Lung (tissue), 12 donors: ENCODE data around the gene MR1. TPM values are rescaled to one million over a fixed set of nuclear protein-coding genes. Genes with fewer than 3 reads are reported as not detected.
A peak's percentile ranks its signal among the peaks of the same experiment; 100 is the strongest.

Source experiments
- ATAC-seq: fragments of 200-7000 bp; cut with Tn5 transposase; one replicate; pipeline ENCODE4 v1.9.1; 2020; ENCODE audit warnings: moderate number of reproducible peaks; ENCODE audit not compliant: insufficient read depth, low FRiP score
- DNase-seq, 3 donors: peaks; one replicate each; pipeline ENCODE4 v3.0.0-alpha.2; 2013 to 2017
- H3K27ac ChIP-seq, 2 donors: one replicate each; pipeline ENCODE4 v1.5.1; 2013; ENCODE audit warnings: mild to moderate bottlenecking in 2 of 2, moderate library complexity in 2 of 2, control low read depth in 1 of 2, inconsistent platforms in 1 of 2, low read depth in 1 of 2, low read length in 1 of 2
- H3K27me3 ChIP-seq, 3 donors: one replicate each; pipeline ENCODE4 v1.5.1; 2013; ENCODE audit warnings: low read length in 2 of 3; ENCODE audit not compliant: control insufficient read depth in 3 of 3, insufficient read depth in 3 of 3
- H3K36me3 ChIP-seq, 4 donors: one replicate each; pipeline ENCODE4 v1.5.1; 2013; ENCODE audit warnings: low read length in 4 of 4, mild to moderate bottlenecking in 1 of 4, moderate library complexity in 1 of 4; ENCODE audit not compliant: control insufficient read depth in 4 of 4, insufficient read depth in 4 of 4
- H3K4me1 ChIP-seq, 5 donors: one replicate each; pipeline ENCODE4 v1.5.1; 2013; ENCODE audit warnings: low read length in 5 of 5, mild to moderate bottlenecking in 2 of 5, moderate library complexity in 1 of 5; ENCODE audit not compliant: control insufficient read depth in 5 of 5, insufficient read depth in 5 of 5
- H3K4me3 ChIP-seq: one replicate; pipeline ENCODE4 v1.5.1; 2013; ENCODE audit warnings: mild to moderate bottlenecking, control low read depth, moderate library complexity
- H3K9ac ChIP-seq, 2 donors: one replicate each; pipeline ENCODE4 v1.5.1; 2013; ENCODE audit warnings: low read length in 2 of 2, control low read depth in 1 of 2; ENCODE audit not compliant: insufficient read depth in 1 of 2
- H3K9me3 ChIP-seq, 4 donors: one replicate each; pipeline ENCODE4 v1.5.1; 2013; ENCODE audit warnings: low read length in 3 of 4, mild to moderate bottlenecking in 1 of 4, moderate library complexity in 1 of 4; ENCODE audit not compliant: control insufficient read depth in 4 of 4, insufficient read depth in 3 of 4
- WGBS, 2 donors: extraction: QIAGEN DNeasy Blood & Tissue Kit; methylation state at CpG; one replicate each; pipeline ENCODE4 v1.1.7; 2013; 5-methylcytosine and 5-hydroxymethylcytosine counted together
- polyA plus RNA-seq, 2 donors: library from polyadenylated mRNA; stranded (reverse); fragments of 200-250 nt; gene quantifications; one replicate each; pipeline ENCODE4 v1.2.1, GENCODE V29; 2013
- total RNA-seq, 2 donors: library from RNA; depleted of rRNA in 1 of 2; stranded (reverse); fragments of >200 nt in 1 of 2; gene quantifications; one replicate each; pipeline ENCODE4 v1.2.1, GENCODE V29; 2014 to 2021
- TF ChIP-seq, protein P1 (sequence below): IDR thresholded peaks from 2 replicates; pipeline ENCODE4 v1.5.1; 2012; ENCODE audit warnings: mild to moderate bottlenecking; ENCODE audit errors: control extremely low read depth, extremely low read depth
- donor health status: control.
- donor health status: control.
- donor health status: Bipolar disorder and iron deficiency.
- donor health status: healthy.
- donor health status: DM: yes; HTN: yes; CAD: no.

Gene MR1
- total and polyA plus RNA-seq, 4 donors, result 8.1 to 31.0 (median 23.9) TPM

DNA sequence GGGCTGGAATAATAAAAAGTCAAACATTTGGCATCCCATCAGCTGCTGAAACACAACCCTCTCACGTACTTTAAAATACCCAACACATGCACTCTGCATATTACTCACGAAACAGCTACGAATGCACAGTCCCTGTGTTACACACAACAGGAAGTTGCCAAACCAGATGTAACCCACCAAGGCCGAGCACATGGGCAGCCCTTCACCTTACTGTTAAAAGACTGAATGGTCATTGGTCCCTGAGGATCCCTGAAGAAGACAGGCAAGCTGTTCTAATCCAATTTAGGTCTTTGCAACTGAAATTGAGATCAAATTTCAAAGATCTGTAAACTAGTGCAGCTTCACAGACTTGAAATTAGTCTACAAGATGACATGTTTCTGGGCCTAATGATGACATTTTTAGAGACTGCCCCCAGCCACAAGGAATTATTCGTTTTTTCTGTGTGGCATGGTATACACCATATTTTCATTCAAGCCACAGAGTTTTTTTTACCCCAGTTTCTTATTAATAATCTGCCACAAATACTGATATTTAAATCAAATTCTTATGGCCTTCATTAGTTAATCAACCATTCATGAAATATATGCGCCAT lies 29.1 kb downstream of the MR1 start:
- no peak overlapping the region for H3K27ac ChIP-seq
- TF ChIP-seq, protein P1, sequence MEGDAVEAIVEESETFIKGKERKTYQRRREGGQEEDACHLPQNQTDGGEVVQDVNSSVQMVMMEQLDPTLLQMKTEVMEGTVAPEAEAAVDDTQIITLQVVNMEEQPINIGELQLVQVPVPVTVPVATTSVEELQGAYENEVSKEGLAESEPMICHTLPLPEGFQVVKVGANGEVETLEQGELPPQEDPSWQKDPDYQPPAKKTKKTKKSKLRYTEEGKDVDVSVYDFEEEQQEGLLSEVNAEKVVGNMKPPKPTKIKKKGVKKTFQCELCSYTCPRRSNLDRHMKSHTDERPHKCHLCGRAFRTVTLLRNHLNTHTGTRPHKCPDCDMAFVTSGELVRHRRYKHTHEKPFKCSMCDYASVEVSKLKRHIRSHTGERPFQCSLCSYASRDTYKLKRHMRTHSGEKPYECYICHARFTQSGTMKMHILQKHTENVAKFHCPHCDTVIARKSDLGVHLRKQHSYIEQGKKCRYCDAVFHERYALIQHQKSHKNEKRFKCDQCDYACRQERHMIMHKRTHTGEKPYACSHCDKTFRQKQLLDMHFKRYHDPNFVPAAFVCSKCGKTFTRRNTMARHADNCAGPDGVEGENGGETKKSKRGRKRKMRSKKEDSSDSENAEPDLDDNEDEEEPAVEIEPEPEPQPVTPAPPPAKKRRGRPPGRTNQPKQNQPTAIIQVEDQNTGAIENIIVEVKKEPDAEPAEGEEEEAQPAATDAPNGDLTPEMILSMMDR, result no peak
- H3K9me3 ChIP-seq, result peaks cover 0 to 3% (median 1%) of the 10 kb centered on the region in 4 donors
- no peak overlapping the region for H3K4me3 ChIP-seq
- H3K27me3 ChIP-seq, result no peaks in the 10 kb centered on the region
- H3K36me3 ChIP-seq, result no peaks in the 10 kb centered on the region
- H3K4me1 ChIP-seq, result no peaks in the 10 kb centered on the region
- ATAC-seq (peak; percentile 66), DNase-seq (peak in 1 of 3 donors; percentile 13)
- WGBS, 2 donors, result 40 to 55% methylated on average over 6 of the region's 6 CpGs
- H3K9ac ChIP-seq, result no peak overlapping the region

DNA sequence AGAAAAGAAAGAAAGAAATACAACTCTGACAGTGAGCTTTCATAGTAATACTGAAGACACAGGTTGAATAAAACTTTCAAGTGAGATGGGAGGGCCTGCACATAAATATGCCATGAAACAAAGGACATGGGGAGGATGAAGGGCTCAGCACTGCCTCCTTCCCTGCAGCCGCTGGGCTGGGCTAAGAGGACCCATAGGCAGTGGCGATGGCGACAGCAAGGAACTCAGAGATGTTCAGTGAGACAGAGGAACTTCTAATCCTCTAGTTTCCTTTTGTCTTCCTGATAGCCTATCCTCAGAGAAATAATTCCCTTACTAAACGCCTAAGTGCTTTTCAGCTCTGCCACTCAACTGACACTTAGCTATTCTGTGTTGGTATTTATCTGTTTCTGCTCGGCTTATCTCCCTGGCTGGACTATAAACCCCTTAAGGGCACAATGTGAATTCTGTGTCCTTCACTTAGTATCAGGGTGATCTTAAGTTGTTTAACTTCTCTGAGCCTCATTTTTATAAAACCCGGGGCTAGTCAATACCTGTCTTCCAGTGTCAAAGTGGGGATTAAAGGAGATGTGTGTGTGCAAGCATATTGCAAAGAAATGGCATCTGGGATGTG lies 30.3 kb downstream of the MR1 start:
- Histone ChIP-seq H3K27me3 (no peaks in the 10 kb centered on the region), H3K27ac (no peak overlapping the region), H3K4me3 (no peak overlapping the region), H3K9ac (no peak overlapping the region), H3K36me3 (no peaks in the 10 kb centered on the region), H3K4me1 (no peaks in the 10 kb centered on the region), H3K9me3 (peaks cover 0 to 3% (median 1%) of the 10 kb centered on the region in 4 donors)
- 55 to 59% methylated on average over 6 of the region's 6 CpGs for WGBS, 2 donors
- ATAC-seq (no peak), DNase-seq (no peak)
- TF ChIP-seq, protein P1, result no peak

DNA sequence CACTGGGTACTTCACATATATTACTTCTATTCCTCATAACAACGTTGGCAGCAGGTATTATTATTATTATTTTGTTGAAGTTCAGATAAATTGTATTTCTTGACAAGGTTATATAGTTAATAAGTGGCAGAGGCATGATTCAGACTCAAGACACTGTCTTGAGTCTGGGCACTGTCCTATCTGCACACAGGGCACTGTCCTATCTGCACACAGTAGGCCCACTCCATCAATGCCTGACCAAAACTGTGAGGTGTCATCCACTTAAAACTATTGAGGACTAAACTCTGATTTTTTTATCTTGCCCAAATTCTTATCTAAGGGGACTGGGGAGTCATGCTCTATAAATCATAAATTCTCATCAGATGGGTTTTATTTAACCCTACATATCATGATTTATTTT lies 30.9 kb downstream of the MR1 start:
- H3K9me3 ChIP-seq, result no peaks in the 10 kb centered on the region
- ATAC-seq, result no peak
- no peaks in the 10 kb centered on the region for H3K27me3 ChIP-seq
- no peak overlapping the region for H3K9ac ChIP-seq
- 68 to 86% methylated on average over 1 of the region's 1 CpG for WGBS, 2 donors
- no peaks in the 10 kb centered on the region for H3K4me1 ChIP-seq
- H3K4me3 ChIP-seq, result no peak overlapping the region
- TF ChIP-seq, protein P1, result no peak
- DNase-seq, result no peak
- no peaks in the 10 kb centered on the region for H3K36me3 ChIP-seq
- H3K27ac ChIP-seq, result no peak overlapping the region
